ENCODE data around the gene INSYN2A. TPM values are rescaled to one million over a fixed set of nuclear protein-coding genes. Genes with fewer than 3 reads are reported as not detected.

INSYN2A gene
- total and polyA plus RNA-seq, 2 experiments from 2014 or later = 0.28 to 1.3 TPM

DNA sequence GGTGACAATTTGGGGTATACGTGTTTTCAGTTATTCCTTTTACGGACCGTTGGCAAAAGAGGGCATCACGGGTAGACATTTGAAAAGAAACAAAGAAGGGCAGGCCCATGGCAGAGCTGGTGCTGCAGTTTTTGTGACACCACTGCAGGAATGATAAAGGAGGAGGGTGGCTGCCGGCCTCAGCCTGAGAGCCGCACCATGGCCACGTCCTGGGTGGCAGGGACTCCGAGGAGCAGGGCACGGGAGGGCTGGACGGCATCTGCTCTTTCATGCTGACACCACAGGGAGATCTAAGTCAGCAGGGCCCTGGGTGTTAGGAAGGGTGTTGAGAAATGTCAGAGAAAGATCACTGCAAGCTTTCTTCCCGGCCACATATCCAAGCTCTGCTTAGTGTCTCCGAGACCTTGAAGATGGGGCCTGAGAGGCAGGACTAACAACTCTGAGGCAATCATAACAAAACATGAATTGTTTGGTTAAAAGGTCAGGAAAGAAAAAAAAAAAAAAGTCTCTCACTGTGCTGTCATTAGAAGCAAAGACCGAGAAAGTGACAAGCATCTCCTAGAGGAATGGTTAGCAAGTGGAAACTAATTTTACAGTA is 36.6 kb downstream of the INSYN2A start (continued):
- TF ChIP-seq ZNF462 (CRISPR knock-in tag; IDR thresholded peaks at IDR 0.05) (no peak), CREB1 (CRISPR knock-in tag; IDR thresholded peaks at IDR 0.05; ENCODE audit: low read depth) (no peak), STAT1 (IDR thresholded peaks at IDR 0.05; ENCODE audit: unreplicated experiment) (no peak)
- TF ChIP-seq, protein P1, sequence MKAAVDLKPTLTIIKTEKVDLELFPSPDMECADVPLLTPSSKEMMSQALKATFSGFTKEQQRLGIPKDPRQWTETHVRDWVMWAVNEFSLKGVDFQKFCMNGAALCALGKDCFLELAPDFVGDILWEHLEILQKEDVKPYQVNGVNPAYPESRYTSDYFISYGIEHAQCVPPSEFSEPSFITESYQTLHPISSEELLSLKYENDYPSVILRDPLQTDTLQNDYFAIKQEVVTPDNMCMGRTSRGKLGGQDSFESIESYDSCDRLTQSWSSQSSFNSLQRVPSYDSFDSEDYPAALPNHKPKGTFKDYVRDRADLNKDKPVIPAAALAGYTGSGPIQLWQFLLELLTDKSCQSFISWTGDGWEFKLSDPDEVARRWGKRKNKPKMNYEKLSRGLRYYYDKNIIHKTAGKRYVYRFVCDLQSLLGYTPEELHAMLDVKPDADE (IDR thresholded peaks at IDR 0.05) = no peak

DNA sequence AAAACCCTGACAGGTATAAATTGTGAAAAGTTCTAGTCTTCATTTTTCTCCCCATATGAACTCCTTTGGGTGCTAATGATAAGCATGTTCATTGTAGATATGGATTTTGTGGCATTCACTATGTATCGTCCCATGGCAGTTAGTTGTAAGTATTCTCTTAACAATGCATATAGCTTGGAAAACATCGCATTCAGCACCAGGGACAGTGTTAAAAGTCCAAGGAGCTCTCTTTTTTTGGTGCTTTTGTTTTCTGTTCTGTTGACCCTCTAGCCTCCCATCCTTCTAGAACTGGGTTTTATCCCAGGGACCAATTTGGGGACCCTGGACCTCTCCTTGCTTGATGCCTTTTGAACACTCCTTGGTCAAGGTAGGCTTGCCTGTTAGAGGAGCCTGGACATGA is 37.7 kb downstream of the INSYN2A start:
- H3K4me1 ChIP-seq (ENCODE audit: insufficient read depth) = no peaks in the 10 kb centered on the region; the same call in 1 of the 2 replicates
- Mint-ChIP-seq H3K4me3 (no peak overlapping the region), H3K27me3 (ENCODE audit: insufficient read depth, low read depth, poor library complexity) (no peaks in the 10 kb centered on the region), H3K36me3 (ENCODE audit: low read depth) (no peaks in the 10 kb centered on the region), H3K9me3 (no peaks in the 10 kb centered on the region), H3K27ac (no peak overlapping the region), H3K4me1 (peaks cover 11% of the 10 kb centered on the region; the same call in 2 of the 3 replicates)
- H4K20me1 ChIP-seq (replicated peaks; ENCODE audit: insufficient read depth) = peaks cover 7% of the 10 kb centered on the region; the same call in 1 of the 2 replicates
- DNase-seq (ENCODE audit: low spot score) (peak; percentile 27), ATAC-seq (no peak; the same call in 1 of the 3 replicates)
- H2AFZ ChIP-seq = no peak overlapping the region
- H3K79me2 ChIP-seq (replicated peaks; ENCODE audit: insufficient read depth) = no peaks in the 10 kb centered on the region
- H3K4me2 ChIP-seq = no peak overlapping the region
- no peak overlapping the region for H3K27ac ChIP-seq (ENCODE audit: low read depth)
- H3K36me3 ChIP-seq (ENCODE audit: insufficient read depth) = no peaks in the 10 kb centered on the region
- H3K9me2 ChIP-seq (ENCODE audit: insufficient read depth) = 0 out of 2 replicates have a peak, but pooled peaks cover 3% of the 10 kb centered on the region
- H3K4me3 ChIP-seq = no peak overlapping the region
- no peaks in the 10 kb centered on the region for H3K27me3 ChIP-seq (ENCODE audit: insufficient read depth)
- no peaks in the 10 kb centered on the region for H3F3A ChIP-seq (replicated peaks; ENCODE audit: low read depth)
- TF ChIP-seq JUNB (IDR thresholded peaks at IDR 0.05; ENCODE audit: unreplicated experiment) = no peak
- no peak for TF ChIP-seq EZH2 (IDR thresholded peaks at IDR 0.05; ENCODE audit: low read depth, unreplicated experiment)
- TF ChIP-seq, protein P2, sequence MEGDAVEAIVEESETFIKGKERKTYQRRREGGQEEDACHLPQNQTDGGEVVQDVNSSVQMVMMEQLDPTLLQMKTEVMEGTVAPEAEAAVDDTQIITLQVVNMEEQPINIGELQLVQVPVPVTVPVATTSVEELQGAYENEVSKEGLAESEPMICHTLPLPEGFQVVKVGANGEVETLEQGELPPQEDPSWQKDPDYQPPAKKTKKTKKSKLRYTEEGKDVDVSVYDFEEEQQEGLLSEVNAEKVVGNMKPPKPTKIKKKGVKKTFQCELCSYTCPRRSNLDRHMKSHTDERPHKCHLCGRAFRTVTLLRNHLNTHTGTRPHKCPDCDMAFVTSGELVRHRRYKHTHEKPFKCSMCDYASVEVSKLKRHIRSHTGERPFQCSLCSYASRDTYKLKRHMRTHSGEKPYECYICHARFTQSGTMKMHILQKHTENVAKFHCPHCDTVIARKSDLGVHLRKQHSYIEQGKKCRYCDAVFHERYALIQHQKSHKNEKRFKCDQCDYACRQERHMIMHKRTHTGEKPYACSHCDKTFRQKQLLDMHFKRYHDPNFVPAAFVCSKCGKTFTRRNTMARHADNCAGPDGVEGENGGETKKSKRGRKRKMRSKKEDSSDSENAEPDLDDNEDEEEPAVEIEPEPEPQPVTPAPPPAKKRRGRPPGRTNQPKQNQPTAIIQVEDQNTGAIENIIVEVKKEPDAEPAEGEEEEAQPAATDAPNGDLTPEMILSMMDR (conservative IDR thresholded peaks at IDR 0.05; ENCODE audit: low read depth in 2 of 2) = no peak
- TF ChIP-seq ZNF331 (CRISPR knock-in tag; IDR thresholded peaks at IDR 0.05; ENCODE audit: low read depth) = no peak
- TF ChIP-seq EZH2phosphoT487 (IDR thresholded peaks at IDR 0.05; ENCODE audit: unreplicated experiment) = no peak
- TF ChIP-seq REST (IDR thresholded peaks at IDR 0.05; ENCODE audit: unreplicated experiment) = peak; percentile 67
- TF ChIP-seq ZNF114 (CRISPR knock-in tag; IDR thresholded peaks at IDR 0.05) = no peak
- no peak for TF ChIP-seq NANOG (IDR thresholded peaks at IDR 0.05; ENCODE audit: borderline replicate concordance)

Data from GM23338 (cell line).